Ovary (tissue), 3 donors: Measurements from ENCODE around the gene CELF1.

ENCODE experiments used
- CTCF ChIP-seq, 3 donors: fragments of 450-650 bp in 2 of 3; fragments of 200-600 bp in 1 of 3; IDR thresholded peaks; one replicate each; pipeline versions ENCODE4 v1.5.1 to v1.8.0; 2016 to 2022; ENCODE audit warnings: antibody characterized with exemption in 3 of 3, mild to moderate bottlenecking in 1 of 3
- EP300 ChIP-seq: sonication (generic); formaldehyde crosslinking; IDR thresholded peaks from one replicate; pipeline ENCODE4 v1.6.1; 2017; ENCODE audit warnings: antibody characterized with exemption
- POLR2A ChIP-seq: fragments of 450-650 bp; IDR thresholded peaks from one replicate; pipeline ENCODE4 v1.6.1; 2017; ENCODE audit warnings: antibody characterized with exemption, mild to moderate bottlenecking, moderate library complexity
- donor health status: DM: no; HTN: no; CAD: no.

DNA sequence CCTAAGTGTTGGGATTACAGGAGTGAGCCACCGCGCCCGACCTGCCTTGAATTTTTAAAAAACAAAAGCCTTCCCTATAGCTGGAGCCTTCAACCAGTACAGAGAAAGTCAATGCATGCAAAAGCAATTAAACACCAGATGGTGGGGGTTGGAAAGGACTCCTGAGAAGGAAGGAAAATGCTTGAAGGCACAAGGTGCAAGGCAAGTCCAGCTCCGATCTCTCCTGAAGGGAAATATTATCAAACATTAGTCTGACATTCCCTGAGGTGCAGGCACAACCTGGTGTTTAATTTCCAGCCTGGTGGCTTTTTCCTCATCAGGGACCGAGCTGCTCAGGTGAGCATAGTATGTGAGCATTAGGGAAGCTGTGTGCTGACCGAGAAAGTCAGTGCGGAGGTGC is 91.1 kb downstream of the CELF1 start:
- no peak for TF ChIP-seq CTCF (IDR thresholded peaks at IDR 0.05)
- no peak for TF ChIP-seq POLR2A
- no peak for TF ChIP-seq EP300
